Mucosa of rectum (tissue), 2 donors: ENCODE measurements around the gene CCNK.

Experiments
- H3K27ac ChIP-seq, 2 donors: one replicate each; pipeline ENCODE4 v1.7.0; 2013; ENCODE audit warnings: inconsistent platforms in 2 of 2, low read depth in 2 of 2, low read length in 2 of 2
- H3K27me3 ChIP-seq, 2 donors: one replicate each; pipeline ENCODE4 v1.7.0; 2013; ENCODE audit warnings: low read length in 2 of 2; ENCODE audit not compliant: control insufficient read depth in 2 of 2, insufficient read depth in 2 of 2
- H3K36me3 ChIP-seq, 2 donors: one replicate each; pipeline ENCODE4 v1.7.0; 2013; ENCODE audit warnings: low read length in 2 of 2; ENCODE audit not compliant: control insufficient read depth in 2 of 2, insufficient read depth in 2 of 2
- H3K4me1 ChIP-seq, 2 donors: one replicate each; pipeline ENCODE4 v1.7.0; 2013; ENCODE audit warnings: low read length in 2 of 2, mild to moderate bottlenecking in 1 of 2; ENCODE audit not compliant: control insufficient read depth in 2 of 2, insufficient read depth in 2 of 2
- H3K4me3 ChIP-seq, 2 donors: one replicate each; pipeline ENCODE4 v1.7.0; 2013; ENCODE audit warnings: low read length in 2 of 2
- H3K9ac ChIP-seq, 2 donors: one replicate each; pipeline ENCODE4 v1.7.0; 2013; ENCODE audit warnings: low read length in 2 of 2, low read depth in 1 of 2, mild to moderate bottlenecking in 1 of 2
- H3K9me3 ChIP-seq, 2 donors: one replicate each; pipeline ENCODE4 v1.7.0; 2013; ENCODE audit warnings: low read length in 2 of 2; ENCODE audit not compliant: control insufficient read depth in 2 of 2
- donor health status: healthy.
- donor health status: Normal muscosa, but diverticular disease.

Gene CCNK

DNA sequence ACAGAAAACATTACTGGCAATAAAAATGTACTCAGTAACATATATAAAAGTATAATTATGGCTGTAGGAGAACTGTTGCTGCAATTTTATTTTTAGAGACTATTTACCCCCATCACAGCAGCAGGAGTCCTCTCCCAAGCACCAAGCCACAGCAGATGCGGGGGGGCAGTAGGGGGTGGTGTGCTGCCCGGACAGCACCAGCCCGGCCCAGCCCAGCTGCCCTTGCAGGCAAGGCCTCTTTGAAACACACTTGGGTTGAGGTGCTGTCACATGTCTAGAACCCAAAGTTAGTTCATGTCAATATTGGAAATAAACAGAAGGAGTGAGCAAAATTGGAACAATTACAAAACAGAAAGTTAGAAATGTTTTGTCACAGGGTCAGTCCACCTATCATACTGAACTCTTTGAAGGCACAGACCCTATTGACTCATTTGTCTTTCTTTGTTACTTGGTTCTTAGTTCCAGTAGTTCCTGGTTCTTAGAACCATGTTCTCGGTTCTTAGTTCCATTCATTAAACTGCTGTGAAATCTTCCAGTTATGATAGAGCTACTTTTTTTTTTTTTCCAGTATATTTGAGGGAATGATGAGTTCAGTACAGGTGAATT, 22.7 kb downstream of the CCNK start:
- H3K27ac ChIP-seq, result no peak overlapping the region
- no peaks in the 10 kb centered on the region for H3K27me3 ChIP-seq
- peaks cover 85 to 92% of the 10 kb centered on the region in 2 donors for H3K36me3 ChIP-seq

DNA sequence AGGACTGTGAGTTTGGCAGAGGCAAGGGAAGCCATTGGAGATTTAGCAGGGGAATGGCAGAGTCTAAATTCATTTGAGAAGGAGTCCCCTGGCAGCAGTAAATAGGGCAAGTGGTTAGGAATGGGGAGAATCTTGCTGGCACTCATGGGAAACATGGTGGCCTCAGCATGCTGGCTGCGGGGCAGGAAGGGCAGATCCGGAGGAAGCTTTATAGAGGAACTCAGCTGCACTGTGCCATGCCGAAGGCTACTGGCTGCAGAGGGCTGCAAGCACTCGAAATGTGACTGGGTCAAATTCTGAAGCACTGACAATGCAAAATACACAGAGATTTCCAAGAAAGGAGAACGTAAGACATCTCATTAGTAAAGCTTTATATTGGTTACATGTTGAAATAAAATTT, 23.9 kb downstream of the CCNK start:
- peaks cover 87 to 95% of the 10 kb centered on the region in 2 donors for H3K36me3 ChIP-seq

More for the DNA sequence above, 22.7 kb downstream of the CCNK start:
- H3K9me3 ChIP-seq, result no peaks in the 10 kb centered on the region
- H3K9ac ChIP-seq, result no peak overlapping the region
- H3K4me1 ChIP-seq, result no peaks in the 10 kb centered on the region
- H3K4me3 ChIP-seq, result no peak overlapping the region

DNA sequence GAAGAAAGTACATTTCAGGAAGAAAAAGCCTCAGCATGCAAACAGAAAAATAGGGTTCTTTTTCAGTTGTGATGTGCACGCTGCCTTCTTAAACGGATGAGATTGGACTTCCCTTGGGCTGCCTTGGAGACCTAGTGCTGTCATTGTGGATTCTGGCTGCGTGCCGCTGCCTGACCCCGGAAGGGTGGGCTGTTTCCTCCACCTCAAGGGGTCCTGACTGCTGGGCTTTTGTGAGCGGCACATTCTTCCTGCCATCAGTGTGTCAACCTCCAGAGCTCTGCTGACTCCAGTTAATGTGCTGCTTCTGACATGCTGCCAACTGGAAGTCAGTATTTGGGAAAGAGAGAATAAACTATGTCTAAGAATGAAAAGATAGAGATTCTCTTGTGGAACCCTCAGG, 25.1 kb downstream of the CCNK start:
- Histone ChIP-seq H3K36me3 (peaks cover 81 to 88% of the 10 kb centered on the region in 2 donors), H3K9ac (no peak overlapping the region), H3K27ac (no peak overlapping the region), H3K4me3 (no peak overlapping the region), H3K27me3 (no peaks in the 10 kb centered on the region), H3K4me1 (no peaks in the 10 kb centered on the region), H3K9me3 (no peaks in the 10 kb centered on the region)

More for the DNA sequence above, 23.9 kb downstream of the CCNK start:
- Histone ChIP-seq H3K4me1 (no peaks in the 10 kb centered on the region), H3K27me3 (no peaks in the 10 kb centered on the region), H3K4me3 (no peak overlapping the region), H3K9me3 (no peaks in the 10 kb centered on the region), H3K9ac (no peak overlapping the region), H3K27ac (no peak overlapping the region)

DNA sequence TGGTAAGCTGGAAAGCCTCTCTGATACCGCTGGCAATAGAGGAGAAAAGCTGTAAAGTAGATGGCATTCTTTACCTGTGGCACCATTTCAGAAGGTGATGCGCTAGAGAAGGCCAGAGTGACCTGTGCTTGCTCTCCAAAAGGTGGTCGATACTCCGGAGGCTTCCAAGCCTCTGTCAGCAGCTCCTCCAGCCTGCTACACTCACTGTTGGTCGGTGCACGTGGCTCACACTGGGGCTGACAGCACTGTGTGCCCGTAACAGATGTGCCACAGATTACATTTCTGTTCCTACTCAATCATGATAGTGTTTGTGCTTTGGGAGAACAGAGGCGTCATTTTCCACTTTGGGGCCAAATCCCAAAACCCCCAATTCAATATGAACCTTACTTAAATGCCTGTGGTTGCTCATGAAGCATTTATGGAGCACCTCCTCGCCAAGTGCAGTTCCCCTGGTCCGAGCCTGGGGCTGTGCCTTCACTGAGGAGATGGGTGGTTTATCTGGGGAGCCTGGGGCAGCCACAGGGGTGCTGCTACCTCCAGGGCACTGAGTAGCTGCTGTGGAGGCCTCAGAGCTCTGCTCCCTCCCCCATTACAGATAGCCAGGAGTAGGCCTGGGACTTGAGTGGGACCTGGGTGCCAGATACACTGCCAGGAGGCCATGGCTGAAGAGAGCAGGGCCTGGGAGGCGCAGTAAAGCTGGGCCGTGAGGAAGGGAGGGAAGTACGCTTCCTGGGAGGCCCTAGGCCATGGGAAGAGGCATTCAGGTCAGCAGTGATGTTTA, 26.8 kb downstream of the CCNK start:
- Histone ChIP-seq H3K4me3 (no peak overlapping the region), H3K27ac (no peak overlapping the region), H3K4me1 (no peaks in the 10 kb centered on the region), H3K27me3 (no peaks in the 10 kb centered on the region), H3K9ac (no peak overlapping the region), H3K9me3 (no peaks in the 10 kb centered on the region), H3K36me3 (peaks cover 64 to 80% of the 10 kb centered on the region in 2 donors)

DNA sequence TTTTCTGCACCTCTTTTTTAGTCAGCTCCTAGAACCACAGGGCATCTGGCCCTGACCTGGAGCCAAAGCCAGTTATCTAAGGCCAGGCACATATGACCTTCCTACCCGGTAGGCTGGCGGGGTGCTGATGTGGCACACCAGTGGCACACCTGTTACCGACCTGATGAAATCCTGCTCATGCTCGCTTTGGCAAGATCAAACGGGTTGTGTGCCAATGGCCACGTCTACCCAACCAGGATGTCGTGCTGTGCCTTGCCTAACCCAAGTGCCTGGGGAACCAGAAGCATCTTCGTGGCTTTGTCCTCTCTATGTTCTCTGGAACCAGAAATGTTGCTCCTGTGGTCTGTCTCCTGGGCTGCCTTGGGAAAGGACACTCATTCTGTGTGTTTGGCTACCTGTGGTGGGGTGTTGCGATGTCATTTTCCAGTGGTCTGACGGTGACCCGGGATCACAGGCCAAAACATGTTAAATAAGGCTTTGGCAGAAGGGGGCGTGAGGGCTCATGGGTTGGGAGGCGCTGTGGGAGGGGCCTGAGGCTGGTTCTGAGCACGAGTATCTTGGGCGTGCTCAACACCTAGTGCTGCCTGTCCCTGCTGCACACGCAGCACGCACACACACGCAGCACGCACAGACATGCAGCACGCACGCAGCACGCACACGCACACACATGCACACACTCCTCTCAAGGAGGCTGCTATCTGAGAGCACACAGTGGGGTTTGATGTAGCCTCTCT, 27.9 kb downstream of the CCNK start:
- no peak overlapping the region for H3K4me3 ChIP-seq
- no peaks in the 10 kb centered on the region for H3K4me1 ChIP-seq
- H3K9ac ChIP-seq, result no peak overlapping the region
- no peaks in the 10 kb centered on the region for H3K9me3 ChIP-seq
- H3K27ac ChIP-seq, result no peak overlapping the region
- H3K27me3 ChIP-seq, result no peaks in the 10 kb centered on the region
- H3K36me3 ChIP-seq, result peaks cover 55 to 73% of the 10 kb centered on the region in 2 donors

DNA sequence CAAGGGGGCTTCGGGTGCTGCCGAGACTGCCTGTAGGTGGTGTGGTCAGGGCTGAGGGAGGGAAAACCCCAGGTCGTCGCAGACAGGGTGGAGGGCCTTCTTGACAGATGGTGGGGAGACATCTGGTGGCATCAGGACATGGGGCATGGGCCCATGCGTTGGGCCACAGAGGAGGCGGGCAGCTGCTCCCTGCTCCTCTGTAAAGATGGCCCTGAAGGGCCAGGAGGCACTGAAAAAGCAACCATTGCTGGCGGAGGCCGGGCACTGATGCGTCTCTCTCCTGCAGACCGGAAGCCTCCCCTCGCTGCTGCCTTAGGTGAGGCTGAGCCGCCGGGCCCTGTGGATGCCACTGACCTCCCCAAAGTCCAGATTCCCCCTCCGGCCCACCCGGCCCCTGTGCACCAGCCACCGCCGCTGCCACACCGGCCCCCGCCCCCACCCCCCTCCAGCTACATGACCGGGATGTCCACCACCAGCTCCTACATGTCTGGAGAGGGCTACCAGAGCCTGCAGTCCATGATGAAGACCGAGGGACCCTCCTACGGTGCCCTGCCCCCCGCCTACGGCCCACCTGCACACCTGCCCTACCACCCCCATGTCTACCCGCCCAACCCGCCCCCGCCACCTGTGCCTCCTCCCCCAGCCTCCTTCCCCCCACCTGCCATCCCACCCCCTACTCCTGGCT, 28.8 kb downstream of the CCNK start:
- Histone ChIP-seq H3K36me3 (peaks cover 51 to 75% of the 10 kb centered on the region in 2 donors), H3K9ac (no peak overlapping the region), H3K27ac (no peak overlapping the region), H3K4me1 (no peaks in the 10 kb centered on the region), H3K4me3 (no peak overlapping the region), H3K9me3 (no peaks in the 10 kb centered on the region), H3K27me3 (no peaks in the 10 kb centered on the region)

DNA sequence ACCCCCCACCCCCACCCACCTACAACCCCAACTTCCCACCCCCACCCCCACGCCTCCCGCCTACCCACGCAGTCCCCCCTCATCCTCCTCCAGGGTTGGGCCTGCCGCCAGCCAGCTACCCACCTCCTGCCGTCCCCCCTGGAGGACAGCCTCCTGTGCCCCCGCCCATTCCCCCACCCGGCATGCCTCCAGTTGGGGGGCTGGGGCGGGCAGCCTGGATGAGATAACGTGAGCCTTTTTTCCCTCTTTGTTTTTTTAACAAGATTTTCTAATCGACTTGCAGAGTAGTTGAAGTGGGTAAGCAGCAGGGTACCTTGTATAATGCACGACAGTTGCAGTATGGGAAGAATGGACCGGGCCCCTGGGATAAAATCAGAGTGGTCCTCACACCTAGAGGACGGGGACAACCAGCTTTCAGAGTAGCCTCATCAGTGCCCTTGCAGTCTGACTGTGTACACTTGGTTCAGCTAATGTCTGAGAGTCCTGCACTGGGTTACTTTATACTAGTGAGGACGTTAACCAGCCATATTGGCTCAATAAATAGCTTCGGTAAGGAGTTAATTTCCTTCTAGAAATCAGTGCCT, 29.4 kb downstream of the CCNK start:
- H3K27me3 ChIP-seq, result no peaks in the 10 kb centered on the region
- no peak overlapping the region for H3K9ac ChIP-seq
- H3K4me3 ChIP-seq, result no peak overlapping the region
- no peaks in the 10 kb centered on the region for H3K4me1 ChIP-seq
- no peaks in the 10 kb centered on the region for H3K9me3 ChIP-seq
- H3K36me3 ChIP-seq, result peaks cover 45 to 71% of the 10 kb centered on the region in 2 donors
- no peak overlapping the region for H3K27ac ChIP-seq

DNA sequence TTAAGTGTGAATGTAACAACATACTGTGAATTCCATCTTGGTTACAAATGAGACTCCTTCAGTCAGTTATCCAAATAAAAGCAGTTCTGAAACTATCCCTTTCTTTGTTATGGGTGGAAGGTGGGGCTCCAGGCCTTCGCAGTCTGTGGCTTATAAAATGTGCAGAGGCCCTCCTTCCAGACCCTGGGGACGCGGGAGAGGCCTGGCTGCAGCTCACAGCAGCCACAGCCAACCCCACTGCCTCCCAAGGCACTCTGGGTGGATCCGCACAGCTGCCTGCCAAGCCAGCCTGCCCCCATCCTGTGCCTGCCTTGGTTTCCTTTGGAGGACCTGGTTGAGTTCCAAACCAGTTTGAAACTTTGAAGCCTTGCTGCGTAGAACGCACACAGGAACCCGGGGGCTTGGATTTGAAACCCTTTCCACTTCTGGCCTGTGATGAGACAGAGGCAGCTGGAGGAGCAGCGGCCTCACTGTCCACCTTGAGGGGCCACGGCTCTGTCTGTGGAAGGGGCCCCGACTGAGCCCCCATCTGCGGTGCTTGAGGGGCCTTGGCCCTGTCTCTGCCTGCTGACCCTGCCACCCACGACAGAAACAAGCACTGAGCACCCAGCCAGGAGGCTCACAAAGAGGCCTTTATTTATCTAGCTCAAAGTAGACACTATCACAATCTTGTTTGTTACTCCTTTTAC, 30.4 kb downstream of the CCNK start:
- H3K4me1 ChIP-seq, result no peaks in the 10 kb centered on the region
- no peaks in the 10 kb centered on the region for H3K27me3 ChIP-seq
- H3K9me3 ChIP-seq, result no peaks in the 10 kb centered on the region
- peaks cover 36 to 61% of the 10 kb centered on the region in 2 donors for H3K36me3 ChIP-seq
- no peak overlapping the region for H3K27ac ChIP-seq
- no peak overlapping the region for H3K9ac ChIP-seq
- no peak overlapping the region for H3K4me3 ChIP-seq

DNA sequence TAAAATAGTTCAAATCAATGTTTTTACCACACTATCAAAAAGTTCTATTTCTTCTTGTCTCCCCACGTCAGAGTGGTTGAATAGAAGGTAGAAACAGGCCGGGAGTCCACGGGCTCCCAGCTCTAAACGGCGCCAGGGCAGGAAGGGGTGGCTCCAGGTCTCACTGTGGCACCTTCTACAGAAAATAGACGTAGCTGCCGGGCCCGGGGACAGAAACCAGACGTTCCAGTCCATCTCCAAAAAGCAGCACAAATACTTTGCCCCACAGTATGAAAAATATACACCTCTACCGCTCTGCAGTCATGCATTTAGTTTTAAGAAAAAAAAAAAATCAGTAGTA, 30.9 kb downstream of the CCNK start:
- no peaks in the 10 kb centered on the region for H3K9me3 ChIP-seq
- no peak overlapping the region for H3K27ac ChIP-seq
- H3K4me1 ChIP-seq, result no peaks in the 10 kb centered on the region
- H3K27me3 ChIP-seq, result no peaks in the 10 kb centered on the region
- no peak overlapping the region for H3K4me3 ChIP-seq
- H3K36me3 ChIP-seq, result peaks cover 31 to 56% of the 10 kb centered on the region in 2 donors
- no peak overlapping the region for H3K9ac ChIP-seq
